Measurements from ENCODE around the gene CAVIN3.
A peak's percentile ranks its signal among the peaks of the same experiment; 100 is the strongest.

DNA sequence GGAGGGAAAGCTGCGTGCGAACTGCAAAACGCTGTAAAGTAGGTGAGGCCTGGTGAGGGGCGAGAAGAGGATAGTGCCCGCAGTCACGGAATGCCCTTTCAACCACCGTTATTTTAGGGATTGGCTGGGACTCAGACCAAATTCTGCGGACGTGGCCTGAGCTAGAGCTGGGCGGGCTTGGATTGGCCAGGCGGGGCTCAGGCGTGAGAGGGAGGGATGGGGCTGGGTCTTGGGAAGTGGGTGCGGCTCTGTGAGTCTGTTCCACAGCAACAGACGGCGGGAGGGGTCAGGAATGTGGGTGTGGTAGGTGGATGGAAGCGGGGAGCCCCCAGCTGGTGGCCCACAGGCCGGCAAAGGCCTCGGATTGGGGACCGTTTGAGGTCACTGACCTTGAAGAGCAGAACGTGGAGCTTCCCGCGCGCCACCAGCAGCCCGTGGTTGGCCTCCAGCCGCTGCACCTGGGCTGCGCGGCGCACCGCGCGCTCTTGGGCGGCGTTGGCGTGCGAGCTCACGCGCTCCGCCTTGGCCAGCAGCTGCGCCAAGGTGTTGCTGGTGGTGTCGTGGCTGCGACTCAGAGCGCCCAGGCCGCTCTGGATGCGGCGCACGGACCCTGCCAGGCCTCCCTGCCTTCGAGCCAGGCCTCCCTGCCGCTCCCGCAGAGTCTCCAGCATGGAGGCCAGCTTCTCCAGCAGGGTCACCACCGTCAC is 444 bp downstream of the CAVIN3 start:
- TF ChIP-seq, protein P1, sequence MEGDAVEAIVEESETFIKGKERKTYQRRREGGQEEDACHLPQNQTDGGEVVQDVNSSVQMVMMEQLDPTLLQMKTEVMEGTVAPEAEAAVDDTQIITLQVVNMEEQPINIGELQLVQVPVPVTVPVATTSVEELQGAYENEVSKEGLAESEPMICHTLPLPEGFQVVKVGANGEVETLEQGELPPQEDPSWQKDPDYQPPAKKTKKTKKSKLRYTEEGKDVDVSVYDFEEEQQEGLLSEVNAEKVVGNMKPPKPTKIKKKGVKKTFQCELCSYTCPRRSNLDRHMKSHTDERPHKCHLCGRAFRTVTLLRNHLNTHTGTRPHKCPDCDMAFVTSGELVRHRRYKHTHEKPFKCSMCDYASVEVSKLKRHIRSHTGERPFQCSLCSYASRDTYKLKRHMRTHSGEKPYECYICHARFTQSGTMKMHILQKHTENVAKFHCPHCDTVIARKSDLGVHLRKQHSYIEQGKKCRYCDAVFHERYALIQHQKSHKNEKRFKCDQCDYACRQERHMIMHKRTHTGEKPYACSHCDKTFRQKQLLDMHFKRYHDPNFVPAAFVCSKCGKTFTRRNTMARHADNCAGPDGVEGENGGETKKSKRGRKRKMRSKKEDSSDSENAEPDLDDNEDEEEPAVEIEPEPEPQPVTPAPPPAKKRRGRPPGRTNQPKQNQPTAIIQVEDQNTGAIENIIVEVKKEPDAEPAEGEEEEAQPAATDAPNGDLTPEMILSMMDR (IDR thresholded peaks at IDR 0.05): no peak
- peak; percentile 40 for TF ChIP-seq EZH2phosphoT487 (IDR thresholded peaks at IDR 0.05)

Data from neural progenitor cell (in vitro differentiated cells).